GM12801 (cell line): Measurements from ENCODE around the gene MEF2C.

ENCODE experiments used
- CTCF ChIP-seq: IDR thresholded peaks from one replicate; pipeline ENCODE4 v1.5.1; 2011; ENCODE audit warnings: control low read depth; ENCODE audit not compliant: insufficient read length; ENCODE audit errors: extremely low read depth

MEF2C gene

GRCh38 chr5:88677376-88677895, 205.5 kb downstream of the MEF2C start:
- TF ChIP-seq CTCF = no peak

DNA sequence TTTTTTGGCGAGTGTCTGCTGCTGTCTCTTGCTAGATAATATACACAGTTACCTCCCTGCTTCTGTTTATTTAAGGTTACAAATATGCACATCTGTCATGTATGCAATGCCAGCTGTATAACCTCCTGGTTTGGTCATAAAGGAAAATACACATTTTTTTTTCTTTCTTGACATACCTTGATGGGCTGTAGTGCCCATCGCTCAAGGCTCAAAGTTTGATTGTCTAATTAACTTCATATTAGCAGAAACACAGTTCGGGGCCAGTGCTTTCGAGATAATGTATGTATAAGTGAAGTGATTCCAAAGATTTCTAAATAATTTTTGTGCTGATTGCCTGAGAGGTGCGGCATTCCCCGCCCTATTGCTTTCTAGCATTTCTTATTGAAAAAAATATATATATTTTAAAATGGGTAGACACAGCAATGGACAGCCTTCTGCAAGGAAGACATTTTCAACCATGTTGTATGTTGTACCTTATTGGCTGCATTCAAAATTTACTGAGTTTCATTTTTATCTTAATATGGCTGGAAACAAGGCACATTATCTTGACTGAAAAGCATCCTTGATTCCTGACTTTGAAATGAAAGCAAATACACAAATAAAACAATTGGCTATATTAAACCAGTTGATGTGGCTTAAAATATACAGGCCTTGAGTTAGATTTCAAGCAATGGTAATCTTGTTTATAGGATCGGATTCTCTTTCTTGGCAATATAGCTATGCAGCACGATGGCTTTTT, 206.2 kb downstream of the MEF2C start:
- no peak for TF ChIP-seq CTCF

GRCh38 chr5:88675708-88676636, 207.0 kb downstream of the MEF2C start:
- TF ChIP-seq CTCF = no peak

- no peak for TF ChIP-seq CTCF
These were observed 207.7 kb downstream of the MEF2C start for GRCh38 chr5:88675168-88675707.

DNA sequence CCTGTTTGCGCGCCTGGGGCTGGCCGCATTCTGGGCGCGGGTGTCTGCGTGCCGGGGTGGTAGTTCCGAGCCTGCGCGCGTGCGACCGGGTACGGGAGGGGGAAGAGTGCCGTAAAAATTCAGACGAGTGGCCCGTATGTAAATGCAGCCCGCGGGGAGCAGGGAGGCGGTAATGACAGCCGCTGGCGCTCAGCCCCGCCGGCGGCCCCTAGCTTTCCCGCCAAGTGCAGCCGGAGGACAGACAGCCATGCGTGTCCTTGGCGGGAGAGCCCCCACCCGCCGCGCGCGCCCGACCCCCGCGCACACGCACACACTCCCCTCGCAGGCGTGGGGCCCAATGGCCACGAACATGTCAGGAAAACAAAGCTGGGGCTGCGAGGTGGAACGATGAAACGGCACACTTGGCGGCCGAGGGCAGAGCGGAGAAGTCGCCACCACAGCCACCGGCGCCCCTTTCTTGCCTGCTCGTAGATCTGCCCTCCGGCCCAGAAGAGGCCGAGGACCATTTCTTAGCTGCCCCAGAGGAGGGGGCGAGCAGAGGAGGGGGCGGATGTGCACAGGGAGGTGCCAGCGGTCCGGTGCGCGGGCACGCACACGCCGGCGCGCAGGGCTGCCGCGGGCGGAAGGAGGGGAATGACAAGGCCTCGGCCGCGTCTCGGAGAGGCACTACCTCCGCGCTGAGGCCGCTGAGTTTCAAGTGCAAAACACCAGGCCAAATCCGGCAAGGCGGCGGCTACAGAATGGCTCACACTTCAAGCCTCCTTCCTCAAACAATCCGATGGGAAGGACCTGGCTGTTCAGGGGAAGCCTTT, 208.4 kb downstream of the MEF2C start:
- TF ChIP-seq CTCF = no peak

DNA sequence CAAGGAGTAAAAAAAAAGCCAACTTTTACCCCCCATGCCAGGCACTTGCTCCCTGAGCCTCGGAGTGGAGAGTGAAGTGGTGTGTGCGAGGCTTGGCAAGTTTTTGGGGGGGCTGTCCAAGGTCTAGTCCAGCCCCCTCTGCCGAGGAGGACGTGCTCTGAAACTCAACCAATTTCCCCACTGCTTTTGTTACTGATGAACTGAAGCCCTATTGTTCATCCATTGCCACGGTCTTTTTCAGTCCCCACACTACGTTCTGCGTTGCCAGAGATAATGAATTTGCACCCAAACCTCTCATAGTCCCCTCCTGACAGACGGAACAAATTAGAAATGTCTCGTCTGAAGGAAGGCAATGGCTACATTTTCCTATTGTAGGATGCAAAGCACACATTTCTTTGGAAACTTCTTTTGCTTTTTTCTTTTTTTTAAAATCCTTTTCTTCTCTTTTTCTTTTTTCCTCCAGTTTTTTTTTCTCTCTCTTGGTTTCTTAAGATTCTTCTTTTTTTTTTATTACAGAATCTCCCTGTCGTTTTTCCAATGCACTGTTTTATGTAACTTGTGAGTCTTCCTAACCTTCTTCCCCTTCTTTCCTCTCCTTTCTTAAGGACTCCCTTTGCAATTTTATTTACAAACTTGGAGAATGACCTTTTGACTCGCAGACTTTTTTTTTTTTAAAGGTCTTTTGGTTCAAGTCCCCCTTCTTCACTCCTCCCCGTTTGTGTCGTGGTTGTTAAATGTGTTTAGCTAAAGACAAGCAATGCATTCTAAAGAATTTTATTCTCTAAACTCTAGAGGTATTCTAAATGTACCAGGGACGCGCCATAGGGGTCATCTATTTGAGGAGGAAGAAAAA, 209.5 kb downstream of the MEF2C start:
- TF ChIP-seq CTCF = no peak
